Measurements from ENCODE around the gene ATRN.
"Not testable (repeated sequence)": the region's sequence is repeated elsewhere in the genome, so short reads cannot be mapped to it uniquely, and the experiment has no call there.

Gene ATRN

DNA sequence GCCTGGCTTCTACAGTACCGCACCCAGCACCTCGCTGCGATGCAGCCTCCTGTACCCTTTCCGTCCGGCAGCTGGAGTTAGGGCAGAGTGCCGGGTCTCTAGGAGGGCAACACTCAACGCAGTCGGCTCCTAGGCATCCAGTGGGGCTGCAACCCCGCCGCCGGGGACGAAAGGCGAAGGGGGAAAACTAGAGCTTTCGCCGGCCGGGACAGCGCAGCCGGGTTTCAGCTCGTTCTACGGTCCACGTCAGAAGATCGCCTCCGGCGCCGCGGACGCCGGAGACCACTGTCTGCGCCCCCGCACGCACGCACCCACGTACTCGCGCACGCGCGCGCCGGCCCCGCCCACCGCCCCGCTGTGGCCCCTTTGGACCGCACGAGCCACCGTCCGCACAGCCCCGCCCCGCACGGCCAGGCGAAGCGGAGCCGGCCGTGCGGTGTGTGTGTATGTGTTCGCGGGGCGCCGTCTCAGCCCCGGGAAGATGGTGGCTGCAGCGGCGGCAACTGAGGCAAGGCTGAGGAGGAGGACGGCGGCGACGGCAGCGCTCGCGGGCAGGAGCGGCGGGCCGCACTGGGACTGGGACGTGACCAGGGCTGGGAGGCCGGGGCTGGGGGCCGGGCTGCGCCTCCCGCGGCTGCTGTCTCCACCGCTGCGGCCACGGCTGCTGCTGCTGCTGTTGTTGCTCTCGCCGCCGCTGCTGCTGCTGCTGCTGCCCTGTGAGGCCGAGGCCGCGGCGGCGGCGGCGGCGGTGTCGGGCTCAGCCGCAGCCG lies at the start of gene ATRN:
Gene ATRN, plus strand, starts transcription at position 392 of the 770 bp plus-strand sequence. Its CDS starts 90 bp downstream, at position 482.
- DNase-seq, result peak in 50 of 51 donors; percentile 50 to 90 (median 80)

DNA sequence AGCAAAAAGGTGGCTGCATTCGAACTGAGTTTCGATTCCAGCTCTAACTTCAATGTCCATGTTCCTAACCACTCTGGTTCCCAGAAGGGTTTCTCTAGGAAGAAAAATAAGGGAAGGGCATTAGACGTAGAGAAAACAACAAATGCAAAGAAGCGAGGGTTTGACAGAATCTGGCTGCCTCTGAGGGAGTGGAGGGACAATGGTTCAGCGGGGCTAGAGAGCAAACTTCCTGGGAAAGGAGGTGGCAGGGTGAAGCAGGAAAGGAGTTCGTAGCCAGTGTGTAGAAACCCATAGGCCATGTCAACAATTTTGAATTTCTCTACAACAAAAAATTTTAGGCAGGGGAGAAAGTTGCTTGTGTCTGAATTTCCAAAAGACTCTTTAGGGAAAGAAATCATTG lies 48.8 kb upstream of the ATRN start:
- DNase-seq, result no peak

DNA sequence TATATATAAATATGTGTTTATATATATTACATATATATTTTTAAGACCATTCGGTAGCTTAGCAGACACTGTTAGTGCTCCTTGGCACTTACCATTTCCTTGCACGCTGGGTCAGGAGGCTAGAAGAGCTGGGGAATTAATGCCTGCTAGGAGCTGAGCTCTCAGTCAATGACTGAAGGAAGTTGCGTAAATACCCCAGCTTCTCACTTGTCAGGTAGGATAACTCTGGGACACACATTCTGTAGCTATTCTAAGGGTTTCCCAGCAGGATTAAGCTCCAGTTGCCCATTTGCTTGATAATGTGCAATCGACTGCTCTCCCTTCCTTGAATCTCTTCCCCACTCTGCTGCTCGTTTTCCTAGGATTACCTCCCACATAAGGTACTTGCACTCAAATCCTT lies 47.7 kb upstream of the ATRN start:
- no peak for DNase-seq

DNA sequence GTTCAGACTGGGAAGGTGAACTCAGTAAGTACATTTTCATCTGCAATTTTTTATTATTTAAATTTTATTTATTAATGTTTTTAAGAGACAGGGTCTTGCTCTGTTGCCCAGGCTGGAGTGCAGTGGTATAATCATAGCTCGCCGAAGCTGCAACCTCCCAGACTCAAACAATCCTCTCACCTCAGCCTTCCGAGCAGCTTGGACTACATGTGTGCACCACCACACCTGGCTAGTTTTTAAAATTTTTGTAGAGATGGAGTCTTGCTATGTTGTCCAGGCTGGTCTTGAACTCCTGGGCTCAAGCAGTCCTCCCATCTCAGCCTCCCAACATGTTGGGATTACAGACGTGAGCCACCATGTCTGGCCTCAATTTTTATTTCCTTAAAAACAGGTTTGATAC lies 44.1 kb upstream of the ATRN start:
- not testable (repeated sequence) for DNase-seq

DNA sequence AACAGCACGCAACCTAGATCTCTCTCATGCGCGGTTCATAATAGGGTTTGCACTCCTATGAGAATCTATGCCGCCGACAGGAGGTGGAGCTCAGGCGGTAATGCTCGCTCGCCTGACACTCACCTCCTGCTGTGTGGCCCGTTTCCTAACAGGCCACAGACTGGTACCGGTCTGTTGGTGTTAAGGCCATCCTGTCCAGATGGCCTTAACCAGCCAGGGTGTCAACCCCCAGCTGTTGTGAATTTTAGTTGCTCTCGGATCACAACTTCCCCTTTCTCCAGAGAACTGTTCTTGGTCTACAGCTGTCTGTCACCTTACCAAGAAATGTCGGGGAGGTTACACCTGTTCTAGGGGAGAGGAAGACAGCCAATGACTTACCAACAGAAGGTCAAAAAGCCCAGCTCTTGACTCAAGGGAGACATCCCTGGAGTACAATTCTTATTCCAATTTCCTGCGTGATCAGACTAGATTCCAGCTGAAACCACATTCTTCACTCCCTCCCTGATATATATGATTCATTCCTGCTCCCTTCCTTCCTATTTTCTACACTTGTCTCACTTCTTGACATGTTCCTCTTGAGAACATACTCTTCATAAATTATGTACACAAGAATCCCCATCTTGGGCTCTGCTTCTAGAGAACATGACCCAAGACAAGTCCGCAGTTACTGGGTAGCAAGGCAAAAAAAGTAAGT lies 40.3 kb upstream of the ATRN start:
- no peak for DNase-seq

DNA sequence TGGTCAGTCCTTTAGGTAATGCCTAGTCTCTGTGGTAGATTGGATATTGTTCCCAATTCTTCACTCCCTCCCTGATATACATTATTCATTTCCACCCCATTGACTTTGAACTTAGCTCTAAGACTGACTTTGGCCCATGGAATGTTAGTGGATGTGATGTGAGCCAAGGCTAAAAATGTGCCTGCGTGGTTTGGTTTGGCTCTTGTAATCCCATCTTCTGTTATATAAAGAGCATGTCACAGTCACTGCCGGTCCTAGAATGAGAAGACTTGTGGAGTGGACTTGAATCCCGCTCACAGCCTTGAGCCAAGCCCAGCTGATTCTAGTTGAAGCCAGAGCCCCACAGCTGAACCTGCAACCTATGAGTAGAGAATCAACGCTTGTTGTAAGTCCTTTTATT lies 39.7 kb upstream of the ATRN start:
- no peak for DNase-seq

DNA sequence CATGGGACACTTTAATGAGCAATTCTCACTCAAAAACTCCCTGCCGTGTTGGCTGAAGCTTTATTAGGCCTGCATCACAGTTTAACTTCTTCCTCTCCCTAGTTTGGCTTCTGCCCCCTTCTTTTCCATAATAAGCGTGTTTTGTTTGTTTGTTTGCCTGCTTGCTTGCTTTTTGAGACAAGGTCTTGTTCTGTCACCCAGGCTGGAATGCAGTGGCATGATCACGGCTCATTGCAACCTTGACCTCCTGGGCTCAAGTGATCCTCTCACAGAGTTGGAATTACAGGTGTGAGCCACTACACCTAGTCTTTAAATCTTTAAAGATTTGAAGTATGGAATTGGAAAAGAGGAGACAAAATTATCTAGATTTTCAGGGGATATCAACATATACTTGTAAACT lies 38.0 kb upstream of the ATRN start:
- no peak for DNase-seq

DNA sequence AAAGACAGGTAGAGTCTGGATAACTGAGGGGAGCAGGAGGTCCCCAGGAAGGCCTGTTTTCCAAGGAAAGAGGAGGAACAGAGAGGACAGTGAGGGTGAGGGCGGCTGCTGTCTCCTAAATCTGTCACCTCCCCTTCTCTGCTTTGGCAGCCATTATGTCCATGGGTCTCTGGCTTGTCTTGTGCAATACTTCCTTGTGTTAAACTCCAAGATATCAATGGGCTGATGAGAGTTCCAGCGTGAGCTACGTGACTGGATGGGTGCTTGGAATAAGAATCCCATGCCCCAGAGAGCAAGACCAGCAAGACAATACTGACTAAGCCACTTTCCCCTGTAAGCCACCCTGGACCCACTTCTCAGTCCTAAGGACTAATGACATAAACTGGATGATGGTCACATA lies 37.1 kb upstream of the ATRN start:
- DNase-seq, result no peak

DNA sequence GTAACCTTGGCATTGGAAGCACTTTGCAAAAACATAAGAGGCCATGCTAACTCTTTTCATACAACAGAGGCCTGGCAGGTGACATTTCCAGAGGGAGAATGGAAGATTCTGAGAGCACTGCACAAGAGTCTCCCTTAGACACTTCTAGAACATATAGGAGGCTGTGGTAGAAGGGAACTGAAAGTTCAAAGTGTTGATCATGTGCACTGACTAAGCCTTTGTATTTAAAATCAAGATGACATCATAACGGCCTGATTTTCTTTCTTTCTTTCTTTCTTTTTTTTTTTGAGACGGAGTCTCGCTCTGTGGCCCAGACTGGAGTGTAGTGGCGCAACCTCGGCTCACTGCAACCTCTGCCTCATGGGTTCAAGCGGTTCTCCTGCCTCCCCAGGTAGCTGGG lies 36.6 kb upstream of the ATRN start:
- DNase-seq, result no peak

DNA sequence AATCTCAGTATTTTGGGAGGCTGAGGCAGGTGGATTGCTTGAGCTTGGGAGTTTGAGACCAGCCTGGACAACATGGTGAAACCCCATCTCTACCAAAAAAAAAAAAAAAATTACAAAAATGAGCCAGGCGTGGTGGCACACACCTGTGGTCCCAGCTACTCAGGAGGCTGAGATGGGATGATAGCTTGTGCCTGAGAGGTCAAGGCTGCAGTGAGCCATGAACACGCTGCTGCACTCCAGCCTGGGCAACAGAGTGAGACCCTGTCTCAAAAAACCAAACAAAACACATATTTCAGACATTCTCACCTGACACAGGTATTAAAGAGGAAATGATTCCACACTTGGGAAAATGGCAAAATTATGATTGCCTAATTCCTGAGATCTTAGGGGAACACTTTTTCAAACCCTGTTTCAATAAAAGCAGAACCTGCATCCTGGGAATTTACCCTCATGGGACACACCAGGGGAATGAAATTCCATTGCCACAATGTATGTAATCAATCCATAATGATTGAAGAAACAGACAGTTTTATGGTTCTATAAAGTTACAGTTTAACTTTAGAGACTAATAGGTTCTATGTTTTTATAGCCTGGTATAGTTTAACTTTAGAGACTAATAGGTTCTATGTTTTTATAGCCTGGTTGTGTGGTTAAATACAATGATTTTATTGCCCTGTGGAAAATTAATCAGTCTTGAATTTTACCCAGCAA lies 33.8 kb upstream of the ATRN start:
- no peak for DNase-seq

DNA sequence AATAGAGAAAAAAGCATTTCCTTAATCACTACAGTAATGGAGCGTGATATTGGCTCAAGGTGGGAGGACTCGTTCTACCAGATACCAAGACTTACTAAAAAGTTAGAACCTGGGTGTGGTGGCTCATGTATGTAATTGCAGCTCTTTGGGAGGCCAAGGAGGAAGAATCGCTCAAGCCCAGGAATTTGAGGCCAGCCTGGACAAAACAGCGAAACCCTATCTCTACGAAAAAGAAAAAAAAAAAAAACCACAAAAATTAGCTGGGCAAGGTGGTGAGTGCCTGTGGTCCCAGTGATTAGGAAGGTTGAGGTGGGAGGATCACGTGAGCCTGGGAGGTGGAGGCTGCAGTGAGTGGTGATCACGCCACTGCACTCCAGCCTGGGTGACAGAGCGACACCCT lies 24.0 kb upstream of the ATRN start:
- no peak for DNase-seq

DNA sequence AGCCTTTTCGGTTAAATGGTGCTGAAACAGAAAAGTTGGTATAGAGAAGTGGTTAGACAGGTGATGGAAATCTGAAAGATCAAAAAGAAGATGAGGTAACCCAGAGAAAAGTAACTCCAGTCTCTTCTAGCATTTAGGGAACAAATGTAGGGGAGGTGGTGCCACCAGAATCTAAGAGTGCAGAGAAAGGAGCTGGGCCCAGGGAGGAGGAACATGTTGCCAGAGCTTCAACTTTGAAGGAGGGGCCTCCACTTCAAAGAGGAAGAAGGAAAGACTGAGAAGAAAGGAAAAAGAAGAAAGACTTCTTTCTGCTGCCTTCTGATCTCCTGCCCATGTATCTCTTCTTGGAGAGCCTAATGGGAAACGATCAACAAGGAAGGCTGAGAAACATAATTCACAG lies 23.5 kb upstream of the ATRN start:
- no peak for DNase-seq

DNA sequence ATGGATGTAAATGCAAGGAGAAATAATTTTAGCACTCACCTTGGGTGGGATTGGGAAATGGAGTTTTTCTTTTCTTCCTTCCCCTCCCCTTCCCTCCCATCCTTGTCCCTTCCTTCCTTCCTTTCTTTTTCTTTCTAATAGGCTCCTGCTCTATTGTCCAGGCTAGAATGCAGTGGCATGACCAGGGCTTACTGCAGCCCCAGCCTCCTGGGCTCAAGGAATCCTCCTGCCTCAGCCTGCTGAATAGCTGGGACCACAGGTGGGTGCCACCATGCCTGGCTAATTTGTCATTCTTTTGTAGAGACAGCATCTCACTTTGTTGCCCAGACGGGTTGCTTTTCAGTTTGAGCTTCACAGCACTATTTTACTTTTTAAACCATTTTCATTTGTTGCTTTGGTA lies 21.5 kb upstream of the ATRN start:
- DNase-seq, result no peak

DNA sequence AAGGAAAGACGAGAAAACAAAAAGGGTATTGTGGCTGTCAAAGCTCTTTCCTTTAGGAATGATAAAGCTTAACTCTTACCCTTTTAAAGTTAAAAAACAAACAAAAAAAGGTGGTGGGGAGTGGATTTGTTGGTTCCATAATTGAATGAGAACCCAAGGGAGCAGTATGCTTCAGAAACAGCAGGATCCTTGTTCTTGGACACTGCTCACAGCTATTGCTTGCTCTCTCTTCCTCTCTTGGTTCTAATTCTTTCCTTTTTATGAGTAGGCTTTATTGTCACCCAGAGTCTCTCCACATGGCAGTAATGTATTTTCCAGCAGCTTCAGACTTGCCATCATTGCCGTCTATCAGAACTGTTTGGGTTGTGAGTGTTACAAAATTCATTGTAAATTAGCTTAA lies 18.7 kb upstream of the ATRN start:
- DNase-seq, result no peak

DNA sequence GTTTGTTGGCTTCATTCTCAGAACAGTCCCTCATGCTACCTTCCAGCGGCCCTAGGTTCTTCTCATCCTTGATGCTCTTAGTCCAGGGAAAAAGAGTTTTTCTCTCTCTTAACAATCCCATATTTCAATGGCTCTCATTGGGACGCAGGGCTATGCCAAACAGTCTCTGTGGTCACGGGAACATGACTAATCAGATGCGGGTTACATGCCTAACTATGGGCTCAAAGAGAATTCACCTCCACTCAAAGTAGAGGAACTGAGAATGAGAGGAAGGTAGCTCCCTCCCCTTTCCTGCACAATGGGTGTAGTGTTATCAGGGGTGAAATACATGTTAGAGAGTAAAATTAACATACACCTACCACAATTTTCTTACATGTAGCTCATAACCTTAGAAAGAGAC lies 18.1 kb upstream of the ATRN start:
- no peak for DNase-seq

DNA sequence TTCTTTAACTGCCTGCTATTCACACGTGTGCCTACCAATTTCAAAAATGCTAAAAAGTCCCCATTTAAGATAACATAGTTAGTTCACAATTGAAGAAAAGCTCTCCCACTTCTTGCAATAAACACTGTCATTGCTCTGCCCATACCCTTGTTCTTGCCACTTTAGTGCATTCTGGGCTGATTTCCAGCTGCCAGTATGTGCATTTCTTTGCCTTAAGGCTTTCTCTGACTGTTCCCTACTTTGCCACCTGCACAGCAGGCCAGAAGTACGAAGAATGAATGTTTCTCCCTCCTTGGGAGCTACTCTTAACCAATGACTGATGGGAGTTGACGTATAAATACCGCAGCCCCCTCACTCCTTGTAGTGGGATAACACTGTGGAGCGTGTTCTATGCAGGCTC lies 16.0 kb upstream of the ATRN start:
- DNase-seq, result peak in 1 of 51 donors; percentile 6

DNA sequence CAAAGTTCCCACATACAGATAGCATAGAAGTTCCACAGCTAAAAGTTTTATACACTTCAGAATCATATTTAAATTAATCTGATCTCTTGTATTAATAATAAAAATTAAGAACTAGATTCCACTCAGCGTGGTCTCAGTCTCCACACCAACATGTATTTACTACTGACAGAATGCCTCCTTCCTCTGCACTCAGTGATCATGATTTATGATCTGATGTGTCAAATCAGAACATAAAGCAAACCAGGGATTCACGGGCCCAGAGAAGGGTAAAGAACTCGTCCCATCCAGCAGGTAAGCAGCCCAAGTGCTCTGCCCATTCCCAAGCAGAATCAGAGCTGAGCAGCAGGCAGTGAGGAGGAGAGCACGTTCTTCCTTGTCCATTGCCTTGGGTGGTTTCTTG lies 14.2 kb upstream of the ATRN start:
- no peak for DNase-seq

DNA sequence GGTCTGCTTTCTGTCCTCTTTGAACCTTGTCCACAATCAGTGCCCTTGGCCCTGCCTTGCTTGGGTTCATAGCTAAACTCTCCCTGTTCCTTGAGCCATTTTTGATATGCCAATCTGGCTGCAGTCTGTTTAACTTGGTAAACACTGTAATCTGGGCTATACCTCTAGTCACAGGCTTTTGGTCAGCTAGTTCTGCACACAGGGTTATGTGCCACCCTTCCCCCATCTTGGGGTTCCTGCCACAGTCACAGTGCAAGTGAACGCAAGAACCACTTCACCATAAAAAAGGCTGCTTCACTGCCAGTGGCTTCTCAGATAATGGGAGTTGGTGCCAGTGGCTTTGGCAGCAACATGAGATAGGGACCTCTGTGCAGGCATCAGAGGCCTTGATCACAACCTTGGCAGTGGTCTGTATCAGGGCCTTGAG lies 10.9 kb upstream of the ATRN start:
- no peak for DNase-seq

DNA sequence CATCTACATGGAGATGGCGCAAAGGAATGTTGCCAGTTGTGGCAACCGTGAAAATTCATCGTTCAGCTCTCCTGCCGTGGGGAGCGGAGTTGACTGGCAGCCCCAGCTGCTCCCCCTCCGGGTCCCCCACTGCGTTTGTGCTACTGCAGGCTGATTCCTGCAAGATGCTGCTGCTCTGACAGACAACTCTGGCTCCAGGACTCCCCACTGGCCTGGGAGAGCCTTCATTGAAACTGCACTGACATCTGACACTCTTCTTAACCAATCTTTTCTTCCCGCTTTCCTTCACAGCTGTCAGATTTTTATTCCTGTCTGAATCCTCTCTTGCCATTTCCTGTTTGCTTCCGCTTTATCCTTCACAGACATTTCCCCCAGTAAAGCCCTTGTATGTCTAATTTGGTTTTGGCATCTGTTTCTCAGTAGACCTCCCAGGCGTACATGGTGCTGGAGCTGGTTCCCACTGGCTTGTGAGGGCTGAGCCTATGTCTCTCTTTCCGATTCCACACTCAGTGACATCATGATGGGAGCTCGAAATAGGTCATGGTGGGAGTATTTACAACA lies 9.5 kb upstream of the ATRN start:
- DNase-seq, result peak in 2 of 51 donors; percentile 3 to 6

DNA sequence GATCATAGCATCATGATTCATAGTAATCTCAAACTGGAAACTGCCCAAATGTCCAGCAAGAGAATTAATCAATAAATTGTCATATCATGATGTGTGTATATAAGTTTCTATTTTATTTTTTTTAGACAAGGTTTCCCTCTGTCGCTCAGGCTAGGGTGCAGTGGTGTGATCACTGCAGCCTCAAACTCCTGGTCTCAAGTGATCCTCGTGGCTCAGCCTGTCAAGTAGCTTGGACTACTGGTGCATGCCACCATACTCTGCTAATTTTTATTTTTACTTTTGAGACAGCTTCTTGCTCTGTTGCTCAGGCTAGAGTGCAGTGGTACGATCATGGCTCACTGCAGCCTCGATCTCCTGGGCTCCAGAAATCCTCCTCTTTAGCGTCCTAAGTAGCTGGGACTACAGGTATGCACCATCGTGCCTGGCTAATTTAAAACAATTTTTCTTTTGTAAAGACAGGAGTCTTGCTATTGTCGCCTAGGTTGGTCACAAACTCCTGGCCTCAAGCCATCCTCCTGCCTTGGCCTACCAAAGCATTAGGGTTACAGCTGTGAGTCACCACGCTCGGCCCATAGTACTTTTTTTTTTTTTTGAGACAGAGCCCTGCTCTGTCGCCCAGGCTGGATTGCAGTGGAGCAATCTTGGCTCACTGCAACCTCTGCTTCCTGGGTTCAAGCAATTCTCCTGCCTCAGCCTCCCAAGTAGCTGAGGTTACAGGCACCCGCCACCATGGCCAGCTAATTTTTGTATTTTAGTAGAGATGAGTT lies 8.7 kb upstream of the ATRN start:
- no peak for DNase-seq

DNA sequence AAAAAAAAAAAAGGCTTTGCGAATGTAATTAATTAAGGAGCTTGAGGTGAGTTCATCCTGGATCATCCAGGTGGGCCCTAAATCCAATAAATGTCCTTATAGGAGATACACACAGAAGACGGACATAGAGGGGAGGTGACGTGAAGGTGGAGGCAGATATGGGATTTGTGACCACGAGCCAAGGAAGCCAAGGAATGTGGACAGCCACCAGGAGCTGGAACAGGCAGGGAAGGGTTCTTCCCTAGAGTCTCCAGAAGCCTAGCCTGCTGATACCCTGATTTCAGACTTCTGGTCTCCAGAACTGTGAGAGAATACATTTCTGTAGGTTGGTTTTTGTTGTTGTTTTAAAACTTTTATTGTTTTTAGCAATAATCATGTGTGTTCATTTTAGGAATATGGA lies 6.7 kb upstream of the ATRN start:
- DNase-seq, result no peak

DNA sequence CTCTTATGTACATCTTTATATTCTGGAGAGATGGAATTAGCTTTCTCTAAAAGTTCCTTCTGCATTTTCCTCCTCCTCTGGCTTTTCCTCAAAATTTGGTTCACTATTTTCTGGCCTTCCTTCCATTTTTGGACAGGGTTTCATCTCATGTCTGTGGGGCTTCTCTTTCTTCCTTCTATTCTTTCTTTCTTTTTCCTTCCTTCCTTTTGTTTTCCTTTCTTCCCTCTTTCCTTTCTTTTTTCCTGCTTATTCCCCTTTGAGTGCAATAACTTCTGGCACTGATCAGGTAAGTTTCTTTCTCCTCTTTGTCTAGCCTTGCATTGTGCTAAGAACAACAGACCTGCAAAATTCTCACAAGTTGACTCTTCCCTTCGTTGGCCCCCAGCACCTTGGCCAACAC lies 5.5 kb upstream of the ATRN start:
- no peak for DNase-seq

All from hypothalamus (tissue), 51 donors.